Smooth muscle cell (in vitro differentiated cells): ENCODE results near the gene PTPRF. TPM values are rescaled to one million over a fixed set of nuclear protein-coding genes. Genes with fewer than 3 reads are reported as not detected.

Experiments
- DNase-seq: peaks from one replicate; lab custom pipeline; 2025; ENCODE audit not compliant: unreplicated experiment; lab: John Stamatoyannopoulos, UW
- H2AFZ ChIP-seq: fragments of 200-600 bp; sonication (generic); 2 replicates; pipeline ENCODE4 v1.6.0; 2016; ENCODE audit warnings: antibody characterized with exemption, low read depth, mild to moderate bottlenecking
- H3F3A ChIP-seq: fragments of 200-600 bp; sonication (generic); 2 replicates; pipeline ENCODE4 v1.6.0; 2017; ENCODE audit warnings: antibody characterized with exemption, low read depth
- H3K27ac ChIP-seq: fragments of 200-600 bp; sonication (generic); 2 replicates; pipeline ENCODE4 v1.5.1; 2016; ENCODE audit warnings: low read depth, mild to moderate bottlenecking
- H3K27me3 ChIP-seq: fragments of 200-600 bp; sonication (generic); 2 replicates; pipeline ENCODE4 v1.6.1; 2016; ENCODE audit warnings: low read depth, mild to moderate bottlenecking
- H3K36me3 ChIP-seq: fragments of 200-600 bp; sonication (generic); 2 replicates; pipeline ENCODE4 v1.5.1; 2016; ENCODE audit warnings: low read depth
- H3K4me1 ChIP-seq: fragments of 200-600 bp; sonication (generic); 2 replicates; pipeline ENCODE4 v1.5.1; 2016; ENCODE audit warnings: low read depth
- H3K4me2 ChIP-seq: fragments of 200-600 bp; sonication (generic); 2 replicates; pipeline ENCODE4 v1.6.0; 2016; ENCODE audit warnings: mild to moderate bottlenecking
- H3K4me3 ChIP-seq: fragments of 200-600 bp; sonication (generic); 2 replicates; pipeline ENCODE4 v1.5.1; 2016; ENCODE audit warnings: mild to moderate bottlenecking
- H3K79me2 ChIP-seq: fragments of 200-600 bp; sonication (generic); 2 replicates; pipeline ENCODE4 v1.6.0; 2016; ENCODE audit warnings: low read depth, mild to moderate bottlenecking
- H3K9ac ChIP-seq: fragments of 200-600 bp; sonication (generic); 2 replicates; pipeline ENCODE4 v1.6.0; 2016; ENCODE audit warnings: low read depth
- H3K9me3 ChIP-seq: fragments of 200-600 bp; sonication (generic); replicated peaks from 2 replicates; pipeline ENCODE4 v1.5.1; 2016; ENCODE audit warnings: low read depth
- H4K20me1 ChIP-seq: fragments of 200-600 bp; sonication (generic); 2 replicates; pipeline ENCODE4 v1.6.0; 2016; ENCODE audit warnings: low read depth
- CTCF ChIP-seq: fragments of 200-600 bp; sonication (generic); IDR thresholded peaks from 2 replicates; pipeline ENCODE4 v1.5.1; 2017; ENCODE audit warnings: borderline replicate concordance, mild to moderate bottlenecking, antibody characterized with exemption; ENCODE audit not compliant: insufficient read depth, poor library complexity, severe bottlenecking
- WGBS: methylation state at CpG from one replicate; pipeline ENCODE4 v1.1.7; 2016; ENCODE audit warnings: low lambda C conversion rate; 5-methylcytosine and 5-hydroxymethylcytosine counted together
- polyA plus RNA-seq: library from polyadenylated mRNA; unstranded; fragments of >200 nt; fragmentation: Nextera tagmentation; extraction: Ambion mirVana; gene quantifications from 2 replicates; pipeline ENCODE4 v1.2.1, GENCODE V29; 2016
- total RNA-seq: library from RNA; depleted of rRNA; stranded (reverse); fragments of >200 nt; gene quantifications from 2 replicates; pipeline ENCODE4 v1.2.3, GENCODE V29; 2014

Gene PTPRF
- total and polyA plus RNA-seq, 2 experiments from 2014 or later: 39.9 to 71.0 TPM

GRCh38 chr1:43509007-43509739 is 21.5 kb upstream of the PTPRF start:
- no peak overlapping the region for H3K4me3 ChIP-seq
- no peak for TF ChIP-seq CTCF
- 73% methylated on average over 4 of the region's 4 CpGs for WGBS
- H3K9me3 ChIP-seq: no peaks in the 10 kb centered on the region
- no peaks in the 10 kb centered on the region for H3K79me2 ChIP-seq
- no peaks in the 10 kb centered on the region for H3K27me3 ChIP-seq
- no peak overlapping the region for H3K27ac ChIP-seq
- H3K36me3 ChIP-seq: no peaks in the 10 kb centered on the region
- no peak for DNase-seq
- H3K4me2 ChIP-seq: no peak overlapping the region
- H2AFZ ChIP-seq: no peak overlapping the region
- no peaks in the 10 kb centered on the region for H3F3A ChIP-seq
- no peak overlapping the region for H3K9ac ChIP-seq
- H4K20me1 ChIP-seq: no peaks in the 10 kb centered on the region
- H3K4me1 ChIP-seq: no peaks in the 10 kb centered on the region

- H3K9me3 ChIP-seq: no peaks in the 10 kb centered on the region
- H3K9ac ChIP-seq: no peak overlapping the region
- H4K20me1 ChIP-seq: no peaks in the 10 kb centered on the region
- DNase-seq: no peak
- no peak overlapping the region for H3K4me2 ChIP-seq
- H3F3A ChIP-seq: no peaks in the 10 kb centered on the region
- no peak overlapping the region for H3K4me3 ChIP-seq
- no peak for TF ChIP-seq CTCF
- no peak overlapping the region for H2AFZ ChIP-seq
- no peaks in the 10 kb centered on the region for H3K79me2 ChIP-seq
- H3K27me3 ChIP-seq: no peaks in the 10 kb centered on the region
- H3K4me1 ChIP-seq: no peaks in the 10 kb centered on the region
- H3K27ac ChIP-seq: no peak overlapping the region
- no peaks in the 10 kb centered on the region for H3K36me3 ChIP-seq
- WGBS: 90% methylated on average over 12 of the region's 12 CpGs
Measured at GRCh38 chr1:43509740-43510375, 20.8 kb upstream of the PTPRF start.

- no peaks in the 10 kb centered on the region for H3K27me3 ChIP-seq
- H3K4me1 ChIP-seq: no peaks in the 10 kb centered on the region
- H3K36me3 ChIP-seq: no peaks in the 10 kb centered on the region
- DNase-seq: no peak
- no peak overlapping the region for H3K27ac ChIP-seq
- no peak overlapping the region for H2AFZ ChIP-seq
- H3F3A ChIP-seq: no peaks in the 10 kb centered on the region
- no peak overlapping the region for H3K9ac ChIP-seq
- no peaks in the 10 kb centered on the region for H3K9me3 ChIP-seq
- 76% methylated on average over 5 of the region's 5 CpGs for WGBS
- no peak for TF ChIP-seq CTCF
- H3K4me3 ChIP-seq: no peak overlapping the region
- H3K4me2 ChIP-seq: no peak overlapping the region
- H4K20me1 ChIP-seq: no peaks in the 10 kb centered on the region
- H3K79me2 ChIP-seq: no peaks in the 10 kb centered on the region
Measured at GRCh38 chr1:43510621-43511020, 20.1 kb upstream of the PTPRF start.
